ENCODE measurements around the gene ATE1.

ATE1 gene

DNA sequence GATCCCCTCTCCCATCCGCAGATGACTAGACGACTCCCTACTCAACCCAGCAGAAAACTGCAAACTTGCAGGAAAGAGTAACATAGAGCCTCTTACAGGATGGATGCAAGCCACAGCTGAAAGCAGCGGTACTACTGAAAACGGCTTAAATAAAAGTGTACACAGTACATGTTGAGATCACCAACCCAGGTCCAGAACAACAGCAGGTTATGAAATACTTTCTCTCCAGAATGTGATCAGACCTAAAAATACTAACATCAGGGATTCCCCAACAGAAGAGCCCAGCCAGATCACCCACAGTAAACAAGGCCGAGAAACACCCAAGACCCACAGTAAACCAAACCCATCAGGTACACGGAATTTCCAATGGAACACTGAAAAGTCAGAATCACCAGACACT, 13.2 kb downstream of the ATE1 start:
- CTCF ChIA-PET = interaction anchor here (1.0 kb wide), 1 partner anchor 13 kb away, joined by 3 read pairs; no protein-coding TSS in a partner anchor
- POLR2A ChIA-PET = no interaction called here
- TF ChIP-seq, protein P1, sequence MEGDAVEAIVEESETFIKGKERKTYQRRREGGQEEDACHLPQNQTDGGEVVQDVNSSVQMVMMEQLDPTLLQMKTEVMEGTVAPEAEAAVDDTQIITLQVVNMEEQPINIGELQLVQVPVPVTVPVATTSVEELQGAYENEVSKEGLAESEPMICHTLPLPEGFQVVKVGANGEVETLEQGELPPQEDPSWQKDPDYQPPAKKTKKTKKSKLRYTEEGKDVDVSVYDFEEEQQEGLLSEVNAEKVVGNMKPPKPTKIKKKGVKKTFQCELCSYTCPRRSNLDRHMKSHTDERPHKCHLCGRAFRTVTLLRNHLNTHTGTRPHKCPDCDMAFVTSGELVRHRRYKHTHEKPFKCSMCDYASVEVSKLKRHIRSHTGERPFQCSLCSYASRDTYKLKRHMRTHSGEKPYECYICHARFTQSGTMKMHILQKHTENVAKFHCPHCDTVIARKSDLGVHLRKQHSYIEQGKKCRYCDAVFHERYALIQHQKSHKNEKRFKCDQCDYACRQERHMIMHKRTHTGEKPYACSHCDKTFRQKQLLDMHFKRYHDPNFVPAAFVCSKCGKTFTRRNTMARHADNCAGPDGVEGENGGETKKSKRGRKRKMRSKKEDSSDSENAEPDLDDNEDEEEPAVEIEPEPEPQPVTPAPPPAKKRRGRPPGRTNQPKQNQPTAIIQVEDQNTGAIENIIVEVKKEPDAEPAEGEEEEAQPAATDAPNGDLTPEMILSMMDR (IDR thresholded peaks at IDR 0.05; ENCODE audit: control extremely low read depth, extremely low read depth, low read depth, missing control alignments) = no peak
- DNase-seq (ENCODE audit: extremely low spot score) = no peak

DNA sequence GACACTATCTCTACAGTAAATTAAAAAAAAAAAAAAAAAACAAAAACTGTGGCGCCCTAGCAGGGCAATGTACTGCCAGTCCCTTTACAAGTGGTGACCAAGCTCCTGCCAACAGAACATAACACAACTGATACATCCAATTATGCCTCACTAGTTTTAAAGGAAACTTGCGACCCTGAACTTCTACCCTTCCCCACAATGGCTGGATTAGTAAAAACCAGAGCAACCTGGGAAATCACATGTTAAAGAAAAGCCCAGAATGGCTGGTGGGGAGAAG, 16.5 kb downstream of the ATE1 start:
- TF ChIP-seq, protein P1 (IDR thresholded peaks at IDR 0.05; ENCODE audit: control extremely low read depth, extremely low read depth, low read depth, missing control alignments) = no peak
- POLR2A ChIA-PET = no interaction called here
- CTCF ChIA-PET = interaction anchor here (2.8 kb wide), 1 partner anchor 11 kb away, joined by 14 read pairs; no protein-coding TSS in a partner anchor
- DNase-seq (ENCODE audit: extremely low spot score) = no peak

DNA sequence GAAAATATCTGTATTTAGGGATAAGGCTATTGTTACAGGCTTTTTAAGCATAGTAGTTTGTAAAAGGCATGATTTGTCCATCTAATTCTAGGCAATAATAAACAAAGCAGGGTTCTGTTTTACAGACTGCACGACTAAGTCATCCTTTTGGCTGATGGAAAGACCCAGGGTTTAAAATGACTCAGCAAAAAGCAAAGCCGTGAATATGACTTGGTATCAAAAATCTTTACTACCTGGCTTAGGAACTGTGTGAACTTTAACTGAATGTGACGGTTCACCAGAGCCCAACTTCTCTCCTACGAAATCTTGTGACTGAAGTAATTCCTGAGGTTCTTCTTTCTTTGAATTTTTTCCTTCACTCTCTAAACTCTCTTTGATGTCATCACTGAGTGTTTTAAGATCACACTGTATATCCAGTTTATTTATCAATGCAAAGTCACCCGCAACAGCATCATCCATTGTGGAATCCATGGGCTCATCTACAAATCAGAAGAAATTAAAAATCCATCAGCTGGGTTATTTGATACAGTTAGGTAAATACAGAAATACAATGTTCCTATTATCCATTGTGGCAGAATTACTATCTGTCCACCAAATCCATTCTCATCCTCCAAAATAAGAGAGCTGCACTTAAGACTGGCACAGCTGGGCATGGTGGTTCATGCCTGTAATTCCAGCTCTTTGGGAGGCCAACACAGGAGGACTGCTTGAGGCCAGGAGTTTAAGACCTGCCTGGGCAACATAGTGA, 17.0 kb downstream of the ATE1 start:
- TF ChIP-seq, protein P1 (IDR thresholded peaks at IDR 0.05; ENCODE audit: control extremely low read depth, extremely low read depth, low read depth, missing control alignments) = no peak
- ChIA-PET CTCF (interaction anchor here (2.8 kb wide), 1 partner anchor 10 kb away, joined by 14 read pairs; no protein-coding TSS in a partner anchor), POLR2A (no interaction called here)
- peak; percentile 34 for DNase-seq (ENCODE audit: extremely low spot score)

DNA sequence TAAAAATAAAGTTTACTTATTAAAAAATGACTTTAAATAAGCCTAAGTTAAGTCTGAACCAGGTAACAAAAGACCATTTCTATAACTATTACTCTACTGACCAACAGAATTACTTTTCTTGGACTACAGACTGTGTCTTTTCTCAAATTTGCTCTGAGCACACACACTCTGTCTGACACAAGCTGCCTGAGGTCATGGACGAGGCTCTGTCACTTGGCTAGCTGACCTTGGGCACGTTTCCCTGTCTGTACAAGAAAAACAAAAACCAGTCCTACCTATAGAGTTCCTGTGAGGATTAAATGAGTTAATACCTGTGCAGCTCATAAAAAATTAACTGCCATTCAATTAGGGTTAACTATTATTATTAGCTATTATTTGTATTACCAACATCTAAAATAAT, 22.9 kb downstream of the ATE1 start:
- TF ChIP-seq, protein P1 (IDR thresholded peaks at IDR 0.05; ENCODE audit: control extremely low read depth, extremely low read depth, low read depth, missing control alignments) = no peak
- ChIA-PET CTCF (interaction anchor here (0.9 kb wide), 1 partner anchor 15 kb away, joined by 3 read pairs; no protein-coding TSS in a partner anchor), POLR2A (interaction anchor here (0.6 kb wide), 1 partner anchor 27 kb away, joined by 4 read pairs; no protein-coding TSS in a partner anchor)
- no peak for DNase-seq (ENCODE audit: extremely low spot score)

DNA sequence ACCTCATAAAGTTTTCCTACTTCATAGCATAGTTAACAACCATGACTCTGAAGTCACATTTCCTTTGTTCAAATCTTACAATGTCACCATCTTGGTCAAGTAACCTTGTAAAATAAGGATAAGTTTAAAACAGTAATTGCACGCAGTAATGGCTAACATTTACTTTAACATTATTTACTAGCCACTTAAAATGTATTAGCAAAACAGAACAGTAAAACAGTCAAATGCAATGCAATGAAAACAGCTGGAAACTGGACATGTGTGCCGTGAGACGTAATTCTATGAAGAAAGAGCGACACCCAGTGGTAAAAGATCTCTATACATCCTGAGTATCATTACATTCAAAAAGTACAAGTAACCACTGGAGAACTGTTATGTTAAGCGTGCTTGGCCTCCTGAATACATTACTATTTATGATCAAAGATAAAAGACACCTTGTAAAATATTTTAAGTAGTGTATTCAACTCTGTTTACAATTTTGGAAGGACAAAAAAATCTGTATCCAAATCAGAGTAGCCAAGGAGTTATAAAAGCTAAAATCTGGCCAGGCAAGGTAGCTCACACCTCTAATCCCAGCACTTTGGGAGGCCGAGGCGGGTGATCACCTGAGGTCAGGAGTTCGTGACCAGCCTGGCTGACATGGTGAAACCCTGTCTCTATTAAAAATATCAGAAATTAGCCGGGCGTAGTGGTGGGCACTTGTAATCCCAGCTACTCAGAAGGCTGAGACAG, 27.2 kb downstream of the ATE1 start:
- TF ChIP-seq, protein P1 (IDR thresholded peaks at IDR 0.05; ENCODE audit: control extremely low read depth, extremely low read depth, low read depth, missing control alignments) = peak; percentile 64
- peak; percentile 60 for DNase-seq (ENCODE audit: extremely low spot score)
- ChIA-PET CTCF (interaction anchor here (0.6 to 5.0 kb wide), 35 partner anchors 9 to 962 kb away, joined by 3 to 58 read pairs (median 4); no protein-coding TSS in a partner anchor), POLR2A (no interaction called here)

DNA sequence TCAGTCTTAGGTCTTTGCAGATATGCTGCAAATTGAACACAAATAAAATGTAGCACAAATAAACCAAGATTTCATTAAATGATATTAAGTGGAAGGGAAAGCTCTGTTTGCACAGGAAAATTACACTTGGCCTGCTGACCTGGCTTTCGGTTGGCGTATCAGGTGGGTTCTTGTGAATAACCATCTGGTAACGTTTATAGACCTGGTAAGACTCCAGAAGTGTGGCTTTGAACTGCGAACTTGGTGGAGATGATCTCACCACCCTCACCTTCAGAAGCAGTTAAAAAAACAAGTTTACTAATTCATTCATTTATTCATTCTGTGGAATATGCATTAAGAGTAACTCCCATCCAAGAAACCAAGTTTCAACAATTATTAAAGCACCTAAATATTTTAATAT, 28.1 kb downstream of the ATE1 start:
- ChIA-PET CTCF (interaction anchor here (0.9 to 5.0 kb wide), 9 partner anchors 11 to 959 kb away, joined by 3 to 58 read pairs (median 13); no protein-coding TSS in a partner anchor), POLR2A (no interaction called here)
- TF ChIP-seq, protein P1 (IDR thresholded peaks at IDR 0.05; ENCODE audit: control extremely low read depth, extremely low read depth, low read depth, missing control alignments) = no peak
- DNase-seq (ENCODE audit: extremely low spot score) = no peak

Data from GM10248 (cell line).